Neural crest cell (in vitro differentiated cells): Measurements from ENCODE around the gene OR10H1. TPM values are rescaled to one million over a fixed set of nuclear protein-coding genes. Genes with fewer than 3 reads are reported as not detected.
"Not testable (repeated sequence)": the region's sequence is repeated elsewhere in the genome, so short reads cannot be mapped to it uniquely, and the experiment has no call there.

Source experiments
- DNase-seq: peaks from one replicate; pipeline ENCODE4 v3.0.0; 2021; ENCODE audit warnings: low read depth, mixed read lengths, low spot score
- H3K27ac Mint-ChIP-seq: one replicate; pipeline ENCODE4 v1.8.0; 2021; ENCODE audit warnings: mild to moderate bottlenecking, mixed read lengths; ENCODE audit not compliant: unreplicated experiment
- H3K27me3 Mint-ChIP-seq: 2 replicates; pipeline ENCODE4 v1.8.0; 2021; ENCODE audit warnings: low read depth, mild to moderate bottlenecking, mixed read lengths
- H3K36me3 Mint-ChIP-seq: 2 replicates; pipeline ENCODE4 v1.8.0; 2021; ENCODE audit warnings: low read depth, mild to moderate bottlenecking, mixed read lengths
- H3K4me1 Mint-ChIP-seq: 2 replicates; pipeline ENCODE4 v1.8.0; 2021; ENCODE audit warnings: mixed read lengths
- H3K4me3 Mint-ChIP-seq: one replicate; pipeline ENCODE4 v1.8.0; 2021; ENCODE audit warnings: mild to moderate bottlenecking, mixed read lengths
- H3K9me3 Mint-ChIP-seq: 2 replicates; pipeline ENCODE4 v1.8.0; 2021; ENCODE audit warnings: mixed read lengths
- total RNA-seq: library from RNA; stranded (reverse); gene quantifications from 2 replicates; pipeline ENCODE4 v1.2.1, GENCODE V29; 2021
- TF ChIP-seq, protein P1 (sequence below): fragments of 200-600 bp; sonication (generic); conservative IDR thresholded peaks from 2 replicates; pipeline ENCODE4 v1.5.0; 2021; ENCODE audit warnings: antibody characterized with exemption, mild to moderate bottlenecking

The OR10H1 gene
- total RNA-seq, 1 donor from 2014 or later: not detected

DNA sequence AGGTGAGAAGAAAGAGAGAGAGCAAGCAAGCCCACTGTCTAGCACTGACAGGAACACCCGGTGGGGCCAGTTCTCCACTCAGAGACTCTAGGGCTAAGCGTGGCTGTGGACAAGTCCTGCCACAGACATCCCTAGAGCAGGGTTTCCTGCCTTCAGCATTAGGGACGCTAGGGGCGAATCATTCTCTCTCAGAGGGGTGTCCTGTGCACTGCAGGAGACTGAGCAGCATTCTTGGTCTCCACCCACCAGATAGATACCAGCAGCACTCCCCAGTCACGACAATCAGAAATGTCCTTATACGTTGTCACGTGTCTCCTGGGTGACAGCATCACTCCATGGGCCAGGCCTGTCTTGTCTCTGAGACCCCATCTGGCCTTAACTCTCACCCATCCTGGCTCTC is 1.5 kb downstream of the OR10H1 start:
- DNase-seq: no peak
- Mint-ChIP-seq H3K36me3 (peaks cover 6% of the 10 kb centered on the region), H3K27me3 (no peaks in the 10 kb centered on the region), H3K9me3 (peaks cover 15% of the 10 kb centered on the region), H3K4me3 (no peak overlapping the region), H3K27ac (no peak overlapping the region), H3K4me1 (no peaks in the 10 kb centered on the region)
- TF ChIP-seq, protein P1, sequence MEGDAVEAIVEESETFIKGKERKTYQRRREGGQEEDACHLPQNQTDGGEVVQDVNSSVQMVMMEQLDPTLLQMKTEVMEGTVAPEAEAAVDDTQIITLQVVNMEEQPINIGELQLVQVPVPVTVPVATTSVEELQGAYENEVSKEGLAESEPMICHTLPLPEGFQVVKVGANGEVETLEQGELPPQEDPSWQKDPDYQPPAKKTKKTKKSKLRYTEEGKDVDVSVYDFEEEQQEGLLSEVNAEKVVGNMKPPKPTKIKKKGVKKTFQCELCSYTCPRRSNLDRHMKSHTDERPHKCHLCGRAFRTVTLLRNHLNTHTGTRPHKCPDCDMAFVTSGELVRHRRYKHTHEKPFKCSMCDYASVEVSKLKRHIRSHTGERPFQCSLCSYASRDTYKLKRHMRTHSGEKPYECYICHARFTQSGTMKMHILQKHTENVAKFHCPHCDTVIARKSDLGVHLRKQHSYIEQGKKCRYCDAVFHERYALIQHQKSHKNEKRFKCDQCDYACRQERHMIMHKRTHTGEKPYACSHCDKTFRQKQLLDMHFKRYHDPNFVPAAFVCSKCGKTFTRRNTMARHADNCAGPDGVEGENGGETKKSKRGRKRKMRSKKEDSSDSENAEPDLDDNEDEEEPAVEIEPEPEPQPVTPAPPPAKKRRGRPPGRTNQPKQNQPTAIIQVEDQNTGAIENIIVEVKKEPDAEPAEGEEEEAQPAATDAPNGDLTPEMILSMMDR: no peak

DNA sequence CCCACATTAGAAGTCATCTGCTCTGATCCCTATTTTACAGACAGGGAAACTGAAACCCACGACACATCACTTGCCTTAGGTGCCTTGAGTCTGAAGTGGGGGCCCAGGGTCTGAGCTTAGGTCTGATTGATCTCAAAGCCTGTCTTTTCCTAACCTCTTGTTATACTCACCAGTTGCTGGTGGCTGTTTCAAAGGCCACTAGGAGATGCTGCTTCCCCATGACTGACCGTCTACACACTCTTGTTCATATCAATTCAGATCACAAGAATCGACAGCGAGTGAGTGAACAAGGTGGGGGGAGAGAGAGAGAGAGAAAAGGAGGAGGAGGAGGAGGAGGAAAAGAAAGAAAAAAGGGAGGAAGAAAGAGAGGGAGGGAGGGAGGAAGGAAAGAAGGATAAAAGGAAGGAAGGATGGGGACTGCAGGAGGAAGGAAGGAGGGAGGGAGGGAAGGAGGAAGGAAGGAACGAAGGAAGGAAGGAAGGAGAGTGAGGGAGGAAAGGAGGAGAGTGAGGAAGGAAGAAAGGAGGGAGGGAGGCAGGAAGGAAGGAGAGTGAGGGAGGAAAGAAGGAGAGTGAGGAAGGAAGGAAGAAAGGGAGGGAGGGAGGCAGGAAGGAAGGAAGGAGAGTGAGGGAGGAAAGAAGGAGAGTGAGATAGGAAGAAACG is 3.3 kb downstream of the OR10H1 start:
- H3K4me3 Mint-ChIP-seq: no peak overlapping the region
- H3K36me3 Mint-ChIP-seq: peaks cover 6% of the 10 kb centered on the region
- H3K4me1 Mint-ChIP-seq: no peaks in the 10 kb centered on the region
- TF ChIP-seq, protein P1: no peak
- DNase-seq: no peak
- peaks cover 10% of the 10 kb centered on the region for H3K9me3 Mint-ChIP-seq
- H3K27ac Mint-ChIP-seq: no peak overlapping the region
- H3K27me3 Mint-ChIP-seq: no peaks in the 10 kb centered on the region

DNA sequence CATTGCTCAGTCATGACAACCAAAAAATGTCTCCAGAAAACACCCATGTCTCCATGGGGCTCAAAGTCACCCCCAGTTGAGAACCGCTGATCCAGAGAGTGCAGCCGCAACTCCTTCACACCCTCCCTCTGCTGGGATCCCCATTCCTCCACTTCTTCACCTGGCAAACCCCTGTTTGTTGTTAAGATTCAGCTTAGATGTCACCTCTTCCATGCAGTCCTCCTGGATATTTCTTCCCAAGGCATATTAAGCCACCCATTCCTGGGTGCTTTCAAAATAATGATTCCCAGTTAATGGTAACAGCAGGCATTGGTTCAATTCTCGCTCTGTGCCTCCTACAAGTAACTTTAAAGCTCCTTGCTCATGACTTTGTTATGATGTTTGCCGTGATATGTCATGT is 4.0 kb downstream of the OR10H1 start:
- Mint-ChIP-seq H3K27me3 (no peaks in the 10 kb centered on the region), H3K9me3 (peaks cover 6% of the 10 kb centered on the region), H3K36me3 (peaks cover 4% of the 10 kb centered on the region), H3K4me3 (no peak overlapping the region), H3K27ac (no peak overlapping the region), H3K4me1 (no peaks in the 10 kb centered on the region)
- TF ChIP-seq, protein P1: no peak
- no peak for DNase-seq

DNA sequence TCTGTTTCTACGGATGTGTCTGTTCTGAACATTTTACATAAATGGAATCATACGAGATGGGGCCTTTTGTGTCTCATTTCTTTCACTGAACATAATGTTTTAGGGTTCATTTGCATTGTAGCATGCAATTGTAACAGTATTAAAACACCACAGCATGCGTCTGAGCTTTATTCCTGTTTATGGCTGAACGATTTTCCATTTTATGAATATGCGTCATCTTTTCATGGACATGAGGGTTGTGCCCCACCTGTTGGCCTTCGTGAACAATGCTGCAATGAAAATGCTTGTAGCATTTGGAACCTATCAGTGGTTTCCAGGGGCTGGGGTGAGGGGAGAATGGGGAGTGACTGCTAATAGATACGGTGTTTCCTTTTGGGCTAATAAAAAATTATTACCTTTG is 5.1 kb downstream of the OR10H1 start:
- Mint-ChIP-seq H3K4me3 (no peak overlapping the region), H3K27ac (no peak overlapping the region), H3K4me1 (no peaks in the 10 kb centered on the region), H3K27me3 (no peaks in the 10 kb centered on the region), H3K9me3 (peaks cover 4% of the 10 kb centered on the region), H3K36me3 (peaks cover 4% of the 10 kb centered on the region)
- no peak for DNase-seq
- TF ChIP-seq, protein P1: no peak

DNA sequence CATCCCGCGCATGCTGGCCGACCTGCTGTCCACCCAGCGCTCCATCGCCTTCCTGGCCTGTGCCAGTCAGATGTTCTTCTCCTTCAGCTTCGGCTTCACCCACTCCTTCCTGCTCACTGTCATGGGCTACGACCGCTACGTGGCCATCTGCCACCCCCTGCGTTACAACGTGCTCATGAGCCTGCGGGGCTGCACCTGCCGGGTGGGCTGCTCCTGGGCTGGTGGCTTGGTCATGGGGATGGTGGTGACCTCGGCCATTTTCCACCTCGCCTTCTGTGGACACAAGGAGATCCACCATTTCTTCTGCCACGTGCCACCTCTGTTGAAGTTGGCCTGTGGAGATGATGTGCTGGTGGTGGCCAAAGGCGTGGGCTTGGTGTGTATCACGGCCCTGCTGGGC is 21.2 kb downstream of the OR10H1 start:
- H3K9me3 Mint-ChIP-seq: peaks cover 15% of the 10 kb centered on the region
- DNase-seq, H3K27ac Mint-ChIP-seq, H3K4me3 Mint-ChIP-seq, H3K27me3 Mint-ChIP-seq, H3K4me1 Mint-ChIP-seq: not testable (repeated sequence)
- peaks cover 13% of the 10 kb centered on the region for H3K36me3 Mint-ChIP-seq

DNA sequence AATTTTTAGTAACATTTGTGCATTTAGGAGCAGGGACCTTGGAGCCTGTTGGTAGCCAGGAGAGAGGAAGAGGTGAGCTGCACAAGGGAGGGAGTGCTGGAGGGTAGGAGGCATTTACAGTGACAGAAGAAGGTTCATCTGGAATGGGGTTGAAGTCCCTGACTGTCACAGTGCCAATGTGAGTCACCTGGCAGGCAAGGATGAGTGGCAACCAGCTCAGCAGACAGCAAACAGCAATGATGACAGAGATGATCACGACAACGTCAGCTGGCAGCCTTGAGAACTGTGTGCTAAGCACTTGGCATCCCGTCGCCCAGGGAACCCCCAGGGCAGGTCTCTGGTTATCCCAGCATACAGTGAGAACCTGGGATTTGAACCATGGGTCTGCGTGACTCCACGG is 25.4 kb downstream of the OR10H1 start:
- Mint-ChIP-seq H3K4me1 (no peaks in the 10 kb centered on the region), H3K27ac (no peak overlapping the region), H3K9me3 (peaks cover 9% of the 10 kb centered on the region), H3K27me3 (no peaks in the 10 kb centered on the region), H3K36me3 (peaks cover 3% of the 10 kb centered on the region), H3K4me3 (no peak overlapping the region)
- no peak for DNase-seq
- TF ChIP-seq, protein P1: no peak
